ENCODE results near the gene GCK.

DNA sequence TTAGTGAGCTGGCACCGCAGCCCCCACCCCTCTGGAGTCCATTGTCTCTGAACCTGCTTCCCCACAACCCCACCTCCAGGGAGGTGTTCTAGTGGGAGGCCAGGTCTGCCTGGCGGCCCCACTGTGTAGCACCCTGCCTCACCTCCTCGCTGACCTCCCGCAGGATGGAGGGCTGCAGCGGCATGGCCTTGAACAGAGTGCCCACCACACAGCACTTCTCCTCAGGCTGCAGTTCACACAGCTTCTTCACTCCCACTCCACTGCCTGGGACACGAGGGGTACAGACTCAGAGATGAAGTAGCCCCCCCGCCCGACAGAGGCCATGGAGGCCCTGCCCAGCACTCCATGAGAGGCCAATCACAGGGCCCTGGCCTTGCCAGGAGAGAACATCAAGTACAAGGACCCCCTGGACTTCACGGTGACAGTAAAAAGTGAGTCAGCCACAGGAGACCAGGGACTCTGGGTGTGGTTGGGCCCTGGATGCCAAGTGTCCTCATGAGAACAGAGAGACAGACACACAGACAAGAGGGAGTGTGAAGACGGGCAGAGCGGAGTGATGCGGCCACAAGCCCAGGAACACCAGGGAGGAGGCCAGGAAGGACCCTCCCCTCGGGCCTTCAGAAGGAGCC, 71.3 kb downstream of the GCK start:
- TF ChIP-seq, protein P1, sequence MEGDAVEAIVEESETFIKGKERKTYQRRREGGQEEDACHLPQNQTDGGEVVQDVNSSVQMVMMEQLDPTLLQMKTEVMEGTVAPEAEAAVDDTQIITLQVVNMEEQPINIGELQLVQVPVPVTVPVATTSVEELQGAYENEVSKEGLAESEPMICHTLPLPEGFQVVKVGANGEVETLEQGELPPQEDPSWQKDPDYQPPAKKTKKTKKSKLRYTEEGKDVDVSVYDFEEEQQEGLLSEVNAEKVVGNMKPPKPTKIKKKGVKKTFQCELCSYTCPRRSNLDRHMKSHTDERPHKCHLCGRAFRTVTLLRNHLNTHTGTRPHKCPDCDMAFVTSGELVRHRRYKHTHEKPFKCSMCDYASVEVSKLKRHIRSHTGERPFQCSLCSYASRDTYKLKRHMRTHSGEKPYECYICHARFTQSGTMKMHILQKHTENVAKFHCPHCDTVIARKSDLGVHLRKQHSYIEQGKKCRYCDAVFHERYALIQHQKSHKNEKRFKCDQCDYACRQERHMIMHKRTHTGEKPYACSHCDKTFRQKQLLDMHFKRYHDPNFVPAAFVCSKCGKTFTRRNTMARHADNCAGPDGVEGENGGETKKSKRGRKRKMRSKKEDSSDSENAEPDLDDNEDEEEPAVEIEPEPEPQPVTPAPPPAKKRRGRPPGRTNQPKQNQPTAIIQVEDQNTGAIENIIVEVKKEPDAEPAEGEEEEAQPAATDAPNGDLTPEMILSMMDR (IDR thresholded peaks at IDR 0.05): no peak
- no peak for TF ChIP-seq POLR2AphosphoS5 (IDR thresholded peaks at IDR 0.05)
